ENCODE measurements around the gene NEFH.
"Not testable (repeated sequence)": the region's sequence is repeated elsewhere in the genome, so short reads cannot be mapped to it uniquely, and the experiment has no call there.

NEFH gene

GRCh38 chr22:29463629-29464028 is 16.4 kb upstream of the NEFH start:
- DNase-seq: no peak

GRCh38 chr22:29464581-29464980 is 15.4 kb upstream of the NEFH start:
- DNase-seq: no peak

GRCh38 chr22:29469755-29470154 is 10.3 kb upstream of the NEFH start:
- peak; percentile 37 for DNase-seq

GRCh38 chr22:29470159-29470855 is 9.7 kb upstream of the NEFH start:
- DNase-seq: peak; percentile 80

- DNase-seq: peak; percentile 13
These were observed 7.0 kb upstream of the NEFH start for GRCh38 chr22:29473001-29473400.

GRCh38 chr22:29475550-29475949 is 4.5 kb upstream of the NEFH start:
- DNase-seq: no peak

GRCh38 chr22:29476116-29476515 is 3.9 kb upstream of the NEFH start:
- no peak for DNase-seq

- no peak for DNase-seq
These were observed 2.2 kb upstream of the NEFH start for GRCh38 chr22:29477723-29478318.

- peak; percentile 38 for DNase-seq
These were observed 1.4 kb upstream of the NEFH start for GRCh38 chr22:29478326-29479276.

GRCh38 chr22:29480262-29480511 is 169 bp downstream of the NEFH start:
- DNase-seq: no peak

GRCh38 chr22:29480512-29481264 is 670 bp downstream of the NEFH start:
- no peak for DNase-seq

- no peak for DNase-seq
These were observed 1.4 kb downstream of the NEFH start for GRCh38 chr22:29481265-29482000.

- DNase-seq: no peak
These were observed 2.2 kb downstream of the NEFH start for GRCh38 chr22:29482253-29482652.

- no peak for DNase-seq
These were observed 2.7 kb downstream of the NEFH start for GRCh38 chr22:29482726-29483125.

GRCh38 chr22:29483254-29483653 is 3.2 kb downstream of the NEFH start:
- no peak for DNase-seq

GRCh38 chr22:29484642-29485041 is 4.6 kb downstream of the NEFH start:
- no peak for DNase-seq

GRCh38 chr22:29485448-29485847 is 5.4 kb downstream of the NEFH start:
- no peak for DNase-seq

GRCh38 chr22:29487426-29487986 is 7.5 kb downstream of the NEFH start:
- no peak for DNase-seq

- DNase-seq: not testable (repeated sequence)
These were observed 9.2 kb downstream of the NEFH start for GRCh38 chr22:29489127-29489780.

GRCh38 chr22:29491012-29491411 is 11.0 kb downstream of the NEFH start:
- no peak for DNase-seq

- no peak for DNase-seq
These were observed 13.6 kb downstream of the NEFH start for GRCh38 chr22:29493636-29494035.

- no peak for DNase-seq
These were observed 19.8 kb downstream of the NEFH start for GRCh38 chr22:29499852-29500251.

Data from RPMI8226 (cell line).